Neural progenitor cell (in vitro differentiated cells): Measurements from ENCODE around the gene PER3. TPM values are rescaled to one million over a fixed set of nuclear protein-coding genes. Genes with fewer than 3 reads are reported as not detected.

Source experiments
- DNase-seq: peaks from one replicate; pipeline ENCODE4 v3.0.0-alpha.2; 2016; ENCODE audit warnings: low spot score
- H2AFZ ChIP-seq: fragments of 200-600 bp; sonication (generic); replicated peaks from 2 replicates; pipeline ENCODE4 v1.6.1; 2016; ENCODE audit warnings: antibody characterized with exemption
- H3F3A ChIP-seq: fragments of 200-600 bp; sonication (generic); 2 replicates; pipeline ENCODE4 v1.6.1; 2016; ENCODE audit warnings: antibody characterized with exemption, low read depth
- H3K27ac ChIP-seq: fragments of 200-600 bp; sonication (generic); 2 replicates; pipeline ENCODE4 v1.5.1; 2016; ENCODE audit warnings: mild to moderate bottlenecking
- H3K27me3 ChIP-seq: fragments of 200-600 bp; sonication (generic); 2 replicates; pipeline ENCODE4 v1.6.1; 2016; ENCODE audit warnings: mild to moderate bottlenecking, moderate library complexity
- H3K36me3 ChIP-seq: fragments of 200-600 bp; sonication (generic); 2 replicates; pipeline ENCODE4 v1.5.1; 2016
- H3K4me1 ChIP-seq: fragments of 200-600 bp; sonication (generic); 2 replicates; pipeline ENCODE4 v1.6.1; 2016; ENCODE audit warnings: mixed run types
- H3K4me2 ChIP-seq: fragments of 200-600 bp; sonication (generic); 2 replicates; pipeline ENCODE4 v1.6.1; 2016
- H3K4me3 ChIP-seq: fragments of 200-600 bp; sonication (generic); 2 replicates; pipeline ENCODE4 v1.5.1; 2016
- H3K79me2 ChIP-seq: fragments of 200-600 bp; sonication (generic); 2 replicates; pipeline ENCODE4 v1.6.1; 2016; ENCODE audit warnings: low read depth
- H3K9ac ChIP-seq: fragments of 200-600 bp; sonication (generic); 2 replicates; pipeline ENCODE4 v1.6.1; 2016
- H3K9me3 ChIP-seq: fragments of 200-600 bp; sonication (generic); 2 replicates; pipeline ENCODE4 v1.5.1; 2016; ENCODE audit warnings: low read depth
- H4K20me1 ChIP-seq: fragments of 200-600 bp; sonication (generic); 2 replicates; pipeline ENCODE4 v1.6.1; 2016; ENCODE audit warnings: low read depth
- H3K27ac Mint-ChIP-seq: 3 replicates; pipeline ENCODE4 v1.8.0; 2021; ENCODE audit warnings: mixed read lengths
- H3K27me3 Mint-ChIP-seq: 2 replicates; pipeline ENCODE4 v1.8.0; 2022; ENCODE audit warnings: low read depth, mild to moderate bottlenecking, inconsistent platforms, moderate library complexity, mixed read lengths; ENCODE audit not compliant: insufficient read depth
- H3K36me3 Mint-ChIP-seq: 3 replicates; pipeline ENCODE4 v1.8.0; 2021; ENCODE audit warnings: mixed read lengths
- H3K4me1 Mint-ChIP-seq: 3 replicates; pipeline ENCODE4 v1.8.0; 2021; ENCODE audit warnings: mixed read lengths
- H3K4me3 Mint-ChIP-seq: 3 replicates; pipeline ENCODE4 v1.8.0; 2021; ENCODE audit warnings: mild to moderate bottlenecking, moderate library complexity, mixed read lengths
- H3K9me3 Mint-ChIP-seq: 3 replicates; pipeline ENCODE4 v1.8.0; 2020; ENCODE audit warnings: mixed read lengths
- EZH2 ChIP-seq: fragments of 200-600 bp; sonication (generic); IDR thresholded peaks from 2 replicates; pipeline ENCODE4 v1.6.1; 2017; ENCODE audit warnings: antibody characterized with exemption, mild to moderate bottlenecking, moderate library complexity
- EZH2phosphoT487 ChIP-seq: fragments of 200-600 bp; sonication (generic); IDR thresholded peaks from 2 replicates; pipeline ENCODE4 v1.6.1; 2017; ENCODE audit warnings: antibody characterized with exemption
- total RNA-seq: library from RNA; depleted of rRNA; stranded (reverse); fragments of >200 nt; gene quantifications from 2 replicates; pipeline ENCODE4 v1.2.3, GENCODE V29; 2015; ENCODE audit warnings: low replicate concordance
- TF ChIP-seq, protein P1 (sequence below): fragments of 200-600 bp; sonication (generic); IDR thresholded peaks from 2 replicates; pipeline ENCODE4 v1.5.1; 2017; ENCODE audit warnings: antibody characterized with exemption, mild to moderate bottlenecking

PER3 gene
- total RNA-seq, 1 donor from 2014 or later: 3.6 TPM

DNA sequence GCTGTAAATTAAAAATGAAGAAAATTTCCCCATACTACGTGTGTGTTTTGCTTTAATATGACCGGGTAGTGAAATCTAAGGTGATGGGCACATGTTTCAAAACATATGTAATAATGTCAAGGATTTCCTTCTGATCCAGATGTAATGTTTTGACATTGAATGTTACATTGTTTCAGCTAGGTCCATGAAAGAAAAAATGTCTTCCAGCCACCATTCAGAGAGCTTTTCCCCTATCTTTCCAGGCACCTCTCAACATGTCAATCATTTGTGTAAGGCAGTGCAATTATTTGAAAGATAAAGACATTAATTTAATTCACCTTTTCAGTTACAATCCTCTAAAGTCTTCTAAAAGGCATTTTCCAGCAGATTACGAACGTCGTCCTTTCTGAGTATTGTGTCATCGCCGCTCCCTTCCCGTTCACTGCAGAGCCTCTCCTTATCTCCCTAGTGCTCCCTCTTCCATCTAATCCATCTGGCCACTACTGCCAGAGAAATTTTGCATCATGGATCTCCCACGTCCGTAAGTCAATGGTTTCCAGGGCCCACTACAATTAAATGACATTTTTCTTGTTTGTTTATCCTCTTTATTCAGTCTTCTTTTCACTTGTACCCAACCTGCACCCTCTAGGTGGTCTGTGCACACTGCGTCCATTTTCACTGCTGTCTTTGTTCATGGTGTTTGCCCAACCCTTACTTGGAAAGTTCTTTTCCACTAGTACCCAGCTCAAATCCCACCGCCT lies 14.2 kb upstream of the PER3 start:
- Mint-ChIP-seq H3K27ac (no peak overlapping the region), H3K9me3 (no peaks in the 10 kb centered on the region), H3K36me3 (no peaks in the 10 kb centered on the region), H3K27me3 (no peaks in the 10 kb centered on the region), H3K4me3 (peak overlapping the region; percentile 19), H3K4me1 (peaks cover 29% of the 10 kb centered on the region)
- peaks cover 23% of the 10 kb centered on the region for H3K4me1 ChIP-seq
- peaks cover 36% of the 10 kb centered on the region for H3K79me2 ChIP-seq
- TF ChIP-seq EZH2 (no peak), EZH2phosphoT487 (no peak)
- TF ChIP-seq, protein P1, sequence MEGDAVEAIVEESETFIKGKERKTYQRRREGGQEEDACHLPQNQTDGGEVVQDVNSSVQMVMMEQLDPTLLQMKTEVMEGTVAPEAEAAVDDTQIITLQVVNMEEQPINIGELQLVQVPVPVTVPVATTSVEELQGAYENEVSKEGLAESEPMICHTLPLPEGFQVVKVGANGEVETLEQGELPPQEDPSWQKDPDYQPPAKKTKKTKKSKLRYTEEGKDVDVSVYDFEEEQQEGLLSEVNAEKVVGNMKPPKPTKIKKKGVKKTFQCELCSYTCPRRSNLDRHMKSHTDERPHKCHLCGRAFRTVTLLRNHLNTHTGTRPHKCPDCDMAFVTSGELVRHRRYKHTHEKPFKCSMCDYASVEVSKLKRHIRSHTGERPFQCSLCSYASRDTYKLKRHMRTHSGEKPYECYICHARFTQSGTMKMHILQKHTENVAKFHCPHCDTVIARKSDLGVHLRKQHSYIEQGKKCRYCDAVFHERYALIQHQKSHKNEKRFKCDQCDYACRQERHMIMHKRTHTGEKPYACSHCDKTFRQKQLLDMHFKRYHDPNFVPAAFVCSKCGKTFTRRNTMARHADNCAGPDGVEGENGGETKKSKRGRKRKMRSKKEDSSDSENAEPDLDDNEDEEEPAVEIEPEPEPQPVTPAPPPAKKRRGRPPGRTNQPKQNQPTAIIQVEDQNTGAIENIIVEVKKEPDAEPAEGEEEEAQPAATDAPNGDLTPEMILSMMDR: no peak
- no peak for DNase-seq
- H2AFZ ChIP-seq: no peak overlapping the region
- no peak overlapping the region for H3K9ac ChIP-seq
- no peaks in the 10 kb centered on the region for H3K36me3 ChIP-seq
- no peak overlapping the region for H3K27ac ChIP-seq
- H3K9me3 ChIP-seq: no peaks in the 10 kb centered on the region
- peaks cover 18% of the 10 kb centered on the region for H4K20me1 ChIP-seq
- peak overlapping the region; percentile 99 for H3K4me3 ChIP-seq
- peaks cover 10% of the 10 kb centered on the region for H3F3A ChIP-seq
- no peaks in the 10 kb centered on the region for H3K27me3 ChIP-seq
- peak overlapping the region; percentile 96 for H3K4me2 ChIP-seq

DNA sequence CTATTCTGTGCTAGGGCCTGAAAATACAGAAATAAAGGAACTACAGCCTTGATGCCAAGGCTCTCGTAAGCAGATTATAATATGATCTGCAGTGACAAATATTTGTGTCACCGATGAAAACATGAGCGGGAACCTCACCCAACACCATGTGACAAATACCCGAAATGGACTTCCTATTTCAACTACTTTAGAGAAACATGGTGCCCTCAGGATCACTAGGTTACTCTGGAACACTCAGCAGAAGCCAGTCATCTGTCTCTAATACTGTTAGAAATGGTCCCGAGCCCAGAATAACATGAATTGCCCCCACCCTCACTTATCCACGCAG lies 13.5 kb upstream of the PER3 start:
- H3K27me3 Mint-ChIP-seq: no peaks in the 10 kb centered on the region
- peak overlapping the region; percentile 86 for H2AFZ ChIP-seq
- H3K36me3 ChIP-seq: no peaks in the 10 kb centered on the region
- peak overlapping the region; percentile 90 for H3K4me3 Mint-ChIP-seq
- H3K4me1 ChIP-seq: peaks cover 23% of the 10 kb centered on the region
- no peaks in the 10 kb centered on the region for H3K36me3 Mint-ChIP-seq
- TF ChIP-seq, protein P1: no peak
- no peak for DNase-seq
- H4K20me1 ChIP-seq: peaks cover 18% of the 10 kb centered on the region
- no peak overlapping the region for H3K9ac ChIP-seq
- peak overlapping the region; percentile 99 for H3K4me3 ChIP-seq
- H3K4me2 ChIP-seq: peak overlapping the region; percentile 96
- peaks cover 44% of the 10 kb centered on the region for H3K79me2 ChIP-seq
- H3K27ac ChIP-seq: no peak overlapping the region
- H3F3A ChIP-seq: peaks cover 10% of the 10 kb centered on the region
- no peaks in the 10 kb centered on the region for H3K9me3 ChIP-seq
- H3K4me1 Mint-ChIP-seq: peaks cover 29% of the 10 kb centered on the region
- H3K9me3 Mint-ChIP-seq: no peaks in the 10 kb centered on the region
- H3K27ac Mint-ChIP-seq: no peak overlapping the region
- no peaks in the 10 kb centered on the region for H3K27me3 ChIP-seq

DNA sequence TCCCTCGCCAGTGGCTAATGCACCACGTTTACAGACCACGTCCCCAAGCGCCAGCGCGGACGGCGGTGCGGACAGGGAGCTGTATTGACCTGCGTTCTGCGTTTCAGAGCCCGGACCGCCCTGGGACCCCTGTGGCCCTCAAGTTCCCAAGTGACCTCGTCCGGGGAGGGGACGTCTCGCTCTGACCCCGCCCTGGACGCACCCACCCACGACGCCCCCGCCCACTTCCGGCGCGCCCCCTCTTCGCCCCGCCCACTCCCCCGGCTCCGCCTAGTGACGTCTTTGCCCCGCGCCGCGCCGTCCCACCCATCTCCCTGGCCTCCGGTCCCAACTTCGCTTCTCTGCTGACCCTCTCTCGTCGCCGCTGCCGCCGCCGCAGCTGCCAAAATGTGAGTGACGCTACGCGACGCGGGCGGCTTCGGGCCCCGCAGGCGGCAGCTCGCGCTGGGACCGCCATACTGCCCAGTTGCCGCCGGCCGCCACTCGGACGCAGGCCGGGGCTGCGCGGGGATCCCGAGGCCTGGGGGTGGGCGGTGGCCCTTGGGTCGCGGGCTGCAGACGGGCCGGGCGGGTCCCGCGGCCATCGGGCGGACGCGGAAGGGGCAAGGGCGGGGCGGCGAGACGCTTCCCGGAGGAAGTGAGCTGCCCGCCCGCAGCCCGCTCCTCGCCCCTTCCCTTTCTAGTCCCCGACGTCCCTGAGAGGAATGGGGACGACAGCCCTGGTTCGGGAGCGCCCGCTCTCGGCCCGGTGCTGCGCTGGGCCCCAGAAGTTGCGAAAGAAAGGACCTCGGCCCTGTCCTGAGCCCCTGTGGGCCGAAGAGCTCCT lies 12.9 kb upstream of the PER3 start, which contains the start of gene VAMP3:
Gene VAMP3, plus strand, starts transcription at position 300 of the 826 bp plus-strand sequence. Its CDS starts 88 bp downstream, at position 388.
- H3K4me3 Mint-ChIP-seq: peak within 1 kb of the TSS; percentile 90

More for the DNA sequence above, 12.9 kb upstream of the PER3 start, which contains the start of gene VAMP3:
- Mint-ChIP-seq H3K27ac (no peak within 1 kb of the TSS), H3K4me1 (peaks cover 27% of the 10 kb centered on the region), H3K36me3 (no peaks in the 10 kb centered on the region), H3K9me3 (no peaks in the 10 kb centered on the region), H3K27me3 (no peaks in the 10 kb centered on the region)
- Histone ChIP-seq H3K4me2 (peak within 1 kb of the TSS; percentile 96), H3K27ac (peak within 1 kb of the TSS; percentile 85), H3K27me3 (no peaks in the 10 kb centered on the region), H3K79me2 (peaks cover 49% of the 10 kb centered on the region), H3F3A (peaks cover 10% of the 10 kb centered on the region), H4K20me1 (peaks cover 18% of the 10 kb centered on the region), H3K4me3 (peak within 1 kb of the TSS; percentile 99), H3K4me1 (peaks cover 23% of the 10 kb centered on the region), H2AFZ (peak within 1 kb of the TSS; percentile 86), H3K9me3 (no peaks in the 10 kb centered on the region), H3K36me3 (peaks cover 3% of the 10 kb centered on the region), H3K9ac (peak within 1 kb of the TSS; percentile 92)
- TF ChIP-seq EZH2phosphoT487 (no peak), EZH2 (no peak)
- TF ChIP-seq, protein P1: no peak
- peak; percentile 91 for DNase-seq
